ENCODE data around the gene TGM2.

The TGM2 gene

GRCh38 chr20:38141889-38142494, 23.1 kb downstream of the TGM2 start:
- no peak for DNase-seq

- DNase-seq, result no peak
These were observed 23.7 kb downstream of the TGM2 start for GRCh38 chr20:38141204-38141888.

- no peak for DNase-seq
These were observed 24.9 kb downstream of the TGM2 start for GRCh38 chr20:38139977-38140753.

GRCh38 chr20:38139156-38139912, 25.7 kb downstream of the TGM2 start:
- DNase-seq, result no peak

GRCh38 chr20:38138086-38138778, 26.8 kb downstream of the TGM2 start:
- no peak for DNase-seq

DNA sequence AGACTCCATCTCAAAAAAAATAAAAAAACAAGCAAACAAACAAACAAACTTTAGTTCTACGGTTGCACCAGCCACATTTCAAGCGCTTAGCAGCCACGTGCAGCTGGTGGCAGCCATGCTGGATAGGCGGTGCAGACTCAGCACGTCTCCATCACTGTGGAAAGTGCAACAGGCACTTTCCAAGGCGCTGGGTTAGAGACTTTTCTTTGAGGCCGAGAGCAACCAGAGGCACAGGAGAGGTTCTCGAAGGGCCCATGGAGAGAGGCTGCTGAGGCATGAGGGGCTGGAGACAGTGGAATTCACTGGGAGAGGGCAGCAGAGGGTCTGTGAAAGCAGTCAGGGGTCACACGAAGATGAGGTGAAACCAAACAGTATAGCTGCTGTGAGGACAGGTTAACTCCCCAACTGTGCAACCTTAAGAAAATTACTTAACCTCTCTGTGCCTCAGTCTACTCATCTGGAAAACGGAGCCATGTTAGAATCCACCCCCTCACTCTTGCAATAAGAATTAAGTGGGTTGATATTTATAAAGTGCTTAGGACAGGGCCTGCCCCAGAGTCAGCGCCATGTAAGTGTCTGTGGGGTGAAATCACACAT, 27.5 kb downstream of the TGM2 start:
- no peak for DNase-seq

DNA sequence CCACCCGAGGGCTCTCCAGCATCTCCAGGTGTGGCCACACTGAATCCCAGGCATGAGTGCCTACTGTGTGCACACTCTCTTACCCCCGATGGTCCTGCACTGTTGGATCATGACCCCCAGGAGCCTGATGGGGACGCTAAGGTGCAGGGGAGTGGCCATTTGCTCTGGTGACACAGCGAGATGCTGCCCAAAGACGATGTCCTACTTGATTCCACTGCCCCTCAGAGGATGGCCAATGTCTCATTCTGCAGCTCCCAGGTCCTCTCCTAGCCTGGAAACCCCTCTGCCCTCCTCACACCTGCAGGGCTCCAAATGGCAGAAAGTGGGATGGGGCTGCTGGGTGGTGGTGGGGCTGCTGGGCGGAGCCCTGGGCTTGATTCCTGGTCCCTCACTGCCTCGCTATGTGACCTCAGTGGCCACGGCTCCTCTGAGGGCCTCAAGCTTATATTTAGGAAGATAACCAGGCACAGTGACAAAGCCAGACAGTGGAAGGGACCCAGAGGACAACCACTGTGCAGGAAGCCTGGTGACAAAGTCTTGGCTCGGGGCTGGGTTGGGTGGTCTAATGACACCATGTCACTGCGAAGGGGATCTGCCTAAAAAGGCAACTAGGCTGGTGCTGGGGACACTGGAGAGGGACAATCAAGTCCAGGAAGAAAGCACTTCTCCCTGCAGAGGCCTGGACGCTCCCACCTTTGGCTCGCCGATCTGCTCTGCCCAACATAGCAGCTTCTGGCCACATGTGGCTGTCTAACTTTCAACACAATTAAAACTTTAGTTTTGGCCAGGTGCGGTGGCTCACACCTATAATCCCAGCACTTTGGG, 28.4 kb downstream of the TGM2 start:
- no peak for DNase-seq

DNA sequence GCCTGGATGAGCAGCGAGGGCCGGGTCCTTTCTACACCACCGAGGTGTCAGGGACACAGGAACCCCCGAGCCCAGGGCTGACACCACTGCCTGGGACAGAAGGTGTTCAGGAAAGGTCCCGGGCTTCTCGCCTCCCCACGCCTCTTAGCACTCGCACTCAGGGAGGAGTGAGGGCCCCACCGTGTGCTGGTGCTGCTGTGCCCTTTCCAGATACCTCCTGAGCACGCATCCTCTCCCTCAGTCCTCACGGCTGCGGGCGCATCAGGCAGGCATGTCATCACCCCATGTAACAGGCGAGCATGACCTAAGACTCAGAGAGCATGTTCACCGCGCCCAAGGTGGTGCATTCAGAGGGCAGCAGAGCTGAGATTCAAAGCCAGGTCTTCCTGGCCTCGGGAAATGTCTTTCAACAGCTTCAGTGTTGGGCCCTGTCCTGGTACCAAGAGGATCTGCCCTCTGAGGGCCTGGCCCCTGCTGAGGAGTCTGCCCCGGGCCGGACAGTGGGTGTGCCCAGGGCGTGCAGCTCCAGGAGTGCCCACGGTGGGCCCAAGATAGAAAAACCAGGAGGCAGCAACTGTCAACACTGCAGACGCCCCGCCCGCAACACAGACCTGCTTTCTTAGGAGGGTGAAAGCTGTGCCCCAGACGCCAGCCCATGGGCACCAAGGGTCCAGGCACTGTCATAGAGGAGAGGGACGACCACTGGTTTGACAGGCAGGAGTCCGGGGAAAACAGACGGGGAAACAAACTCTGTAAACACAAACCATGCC, 29.2 kb downstream of the TGM2 start:
- DNase-seq, result no peak

GRCh38 chr20:38135271-38135650, 29.8 kb downstream of the TGM2 start:
- no peak for DNase-seq

DNA sequence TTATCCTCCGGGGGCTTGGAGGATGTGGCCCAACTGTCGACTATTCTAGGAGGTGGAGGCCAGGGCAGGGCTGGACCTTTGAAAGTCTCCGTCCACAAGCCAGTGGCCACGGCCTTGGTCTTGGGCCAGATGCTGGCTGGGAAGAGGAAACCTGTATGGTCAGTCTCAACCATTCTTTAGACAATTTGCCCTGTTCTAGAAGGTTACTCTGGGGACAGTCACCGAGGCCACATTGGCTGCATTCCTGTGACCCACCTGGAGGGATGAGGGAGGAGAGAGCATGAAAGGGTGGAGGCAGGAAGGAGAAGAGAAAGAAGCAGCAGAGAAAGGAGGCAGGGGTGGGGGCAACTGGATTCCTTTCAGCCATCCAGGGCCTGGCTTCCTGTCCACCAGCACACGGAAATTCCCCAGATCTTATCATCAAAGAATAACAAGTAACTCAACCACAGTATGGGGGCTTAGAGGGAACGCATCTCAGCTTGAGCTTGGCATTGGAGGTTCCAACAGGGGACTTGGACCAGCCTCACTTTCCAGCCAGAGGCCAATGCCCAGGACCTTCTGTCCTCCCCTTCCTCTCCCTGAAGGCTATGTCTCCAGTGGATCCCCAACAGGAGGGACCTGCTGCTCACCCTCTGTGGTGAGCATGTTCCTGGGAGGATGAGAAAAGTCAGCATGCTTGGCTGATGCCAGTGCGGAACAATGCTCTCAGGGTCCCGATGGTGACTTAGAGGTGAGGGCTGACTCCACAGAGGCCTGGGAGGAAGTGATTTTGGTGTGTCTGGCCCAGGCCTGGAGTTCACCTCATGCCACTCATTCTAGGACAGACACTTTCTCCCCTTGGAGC, 30.4 kb downstream of the TGM2 start:
- DNase-seq, result no peak

GRCh38 chr20:38133680-38134426, 31.2 kb downstream of the TGM2 start:
- DNase-seq, result no peak

DNA sequence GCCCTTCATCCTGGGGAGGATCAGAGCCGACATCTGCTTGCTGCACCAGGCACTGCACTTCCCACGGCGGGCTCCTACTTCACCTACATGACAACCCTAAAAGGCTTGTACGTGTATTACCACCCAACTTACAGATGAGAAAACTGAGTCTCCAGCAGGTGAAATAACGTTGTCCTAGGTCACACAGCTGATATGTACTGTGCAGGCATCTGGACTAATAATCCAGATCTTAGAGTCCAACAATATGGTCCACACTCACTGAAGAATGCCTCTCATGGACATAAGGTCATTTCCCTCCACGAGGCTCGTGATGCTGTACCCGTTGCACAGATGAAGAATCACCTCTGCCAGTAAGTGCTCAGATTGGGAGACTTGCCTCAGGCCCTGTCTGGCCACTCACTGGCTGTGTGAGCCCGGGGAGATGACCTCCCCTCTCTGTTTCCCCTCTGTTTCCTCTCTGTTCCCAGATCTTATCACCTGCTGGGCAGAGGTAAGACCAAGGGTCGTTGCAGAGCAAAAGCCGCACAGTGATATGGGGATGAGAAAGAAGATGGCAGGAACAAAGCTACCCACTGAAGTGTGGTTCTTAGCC, 32.1 kb downstream of the TGM2 start:
- DNase-seq, result no peak

DNA sequence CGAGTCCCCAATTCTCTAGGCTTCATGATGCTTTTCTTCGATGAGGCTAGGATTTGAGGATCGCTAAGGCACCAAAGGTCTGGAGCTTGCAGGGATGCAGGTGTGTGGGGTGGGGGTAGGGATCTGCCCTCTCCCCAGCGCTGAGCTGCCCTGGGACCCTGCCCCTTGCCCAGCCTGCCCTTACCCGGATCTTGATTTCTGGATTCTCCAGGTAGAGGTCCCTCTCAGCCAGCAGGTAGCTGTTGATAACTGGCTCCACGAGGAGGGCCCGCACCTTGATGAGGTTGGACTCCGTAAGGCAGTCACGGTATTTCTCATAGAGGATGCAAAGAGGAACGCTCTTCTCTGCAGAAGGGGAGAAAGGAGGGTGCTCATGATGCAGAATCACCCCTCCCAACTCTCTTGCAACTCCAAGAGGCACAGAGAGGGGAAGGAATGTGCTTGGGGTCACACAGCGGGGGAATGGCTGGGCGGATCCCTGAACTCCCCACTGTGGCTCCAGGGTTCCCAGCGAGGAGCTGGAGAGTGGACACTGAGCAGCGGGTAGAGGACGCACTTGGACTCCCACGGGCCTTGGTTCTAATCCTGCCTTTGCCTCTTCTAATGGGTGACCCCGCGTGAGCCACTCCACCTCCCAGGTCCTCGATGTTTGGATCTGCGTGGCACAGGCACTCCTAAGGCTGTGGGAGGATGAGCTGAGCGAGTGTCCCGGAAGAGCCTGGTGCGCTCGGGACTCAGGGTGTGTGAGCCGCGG, 32.7 kb downstream of the TGM2 start:
- DNase-seq, result no peak

GRCh38 chr20:38131588-38132121, 33.4 kb downstream of the TGM2 start:
- no peak for DNase-seq

GRCh38 chr20:38130687-38131587, 34.1 kb downstream of the TGM2 start:
- DNase-seq, result no peak

- DNase-seq, result no peak
These were observed 35.0 kb downstream of the TGM2 start for GRCh38 chr20:38129893-38130609.
